ENCODE measurements around the gene OR56B1. TPM values are rescaled to one million over a fixed set of nuclear protein-coding genes. Genes with fewer than 3 reads are reported as not detected.

The OR56B1 gene
- total and polyA plus RNA-seq, 9 donors: 0.17 to 0.43 (median 0.24) TPM; not detected in 3

DNA sequence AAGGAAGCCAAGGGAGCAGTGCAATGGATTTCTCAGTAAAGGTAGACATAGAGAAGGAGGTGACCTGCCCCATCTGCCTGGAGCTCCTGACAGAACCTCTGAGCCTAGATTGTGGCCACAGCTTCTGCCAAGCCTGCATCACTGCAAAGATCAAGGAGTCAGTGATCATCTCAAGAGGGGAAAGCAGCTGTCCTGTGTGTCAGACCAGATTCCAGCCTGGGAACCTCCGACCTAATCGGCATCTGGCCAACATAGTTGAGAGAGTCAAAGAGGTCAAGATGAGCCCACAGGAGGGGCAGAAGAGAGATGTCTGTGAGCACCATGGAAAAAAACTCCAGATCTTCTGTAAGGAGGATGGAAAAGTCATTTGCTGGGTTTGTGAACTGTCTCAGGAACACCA, 40.0 kb upstream of the OR56B1 start:
- peaks cover 9% of the 10 kb centered on the region for H3K4me1 ChIP-seq (ENCODE audit: insufficient read depth)
- no peaks in the 10 kb centered on the region for H3K27me3 ChIP-seq
- no peaks in the 10 kb centered on the region for H3K36me3 ChIP-seq
- WGBS, 3 donors: 29 to 52% (median 44%) methylated on average over 2 of the region's 2 CpGs
- no peaks in the 10 kb centered on the region for H3K9me3 ChIP-seq
- intact Hi-C loops (cut with DNase I): no loop called here
- H3K27ac ChIP-seq: no peak overlapping the region
- TF ChIP-seq POLR2A (IDR thresholded peaks at IDR 0.05): no peak
- TF ChIP-seq, protein P1, sequence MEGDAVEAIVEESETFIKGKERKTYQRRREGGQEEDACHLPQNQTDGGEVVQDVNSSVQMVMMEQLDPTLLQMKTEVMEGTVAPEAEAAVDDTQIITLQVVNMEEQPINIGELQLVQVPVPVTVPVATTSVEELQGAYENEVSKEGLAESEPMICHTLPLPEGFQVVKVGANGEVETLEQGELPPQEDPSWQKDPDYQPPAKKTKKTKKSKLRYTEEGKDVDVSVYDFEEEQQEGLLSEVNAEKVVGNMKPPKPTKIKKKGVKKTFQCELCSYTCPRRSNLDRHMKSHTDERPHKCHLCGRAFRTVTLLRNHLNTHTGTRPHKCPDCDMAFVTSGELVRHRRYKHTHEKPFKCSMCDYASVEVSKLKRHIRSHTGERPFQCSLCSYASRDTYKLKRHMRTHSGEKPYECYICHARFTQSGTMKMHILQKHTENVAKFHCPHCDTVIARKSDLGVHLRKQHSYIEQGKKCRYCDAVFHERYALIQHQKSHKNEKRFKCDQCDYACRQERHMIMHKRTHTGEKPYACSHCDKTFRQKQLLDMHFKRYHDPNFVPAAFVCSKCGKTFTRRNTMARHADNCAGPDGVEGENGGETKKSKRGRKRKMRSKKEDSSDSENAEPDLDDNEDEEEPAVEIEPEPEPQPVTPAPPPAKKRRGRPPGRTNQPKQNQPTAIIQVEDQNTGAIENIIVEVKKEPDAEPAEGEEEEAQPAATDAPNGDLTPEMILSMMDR (IDR thresholded peaks at IDR 0.05): no peak
- TF ChIP-seq EP300 (IDR thresholded peaks at IDR 0.05): no peak
- no peak for DNase-seq
- no peak overlapping the region for H3K4me3 ChIP-seq

DNA sequence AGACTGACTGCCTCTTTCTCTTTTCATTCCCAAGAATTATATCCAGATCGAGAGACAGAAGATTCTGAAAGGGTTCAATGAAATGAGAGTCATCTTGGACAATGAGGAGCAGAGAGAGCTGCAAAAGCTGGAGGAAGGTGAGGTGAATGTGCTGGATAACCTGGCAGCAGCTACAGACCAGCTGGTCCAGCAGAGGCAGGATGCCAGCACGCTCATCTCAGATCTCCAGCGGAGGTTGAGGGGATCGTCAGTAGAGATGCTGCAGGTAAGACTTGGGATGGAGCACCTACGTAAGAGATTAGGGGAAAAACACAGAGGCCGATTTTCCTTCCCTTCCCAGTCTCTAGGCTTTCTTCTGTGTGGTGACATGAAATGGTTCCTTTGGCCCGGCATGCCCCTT, 38.0 kb upstream of the OR56B1 start:
- no peak for DNase-seq
- Histone ChIP-seq H3K4me1 (ENCODE audit: insufficient read depth) (peaks cover 7% of the 10 kb centered on the region), H3K9me3 (no peaks in the 10 kb centered on the region), H3K27ac (no peak overlapping the region), H3K4me3 (no peak overlapping the region), H3K36me3 (no peaks in the 10 kb centered on the region), H3K27me3 (no peaks in the 10 kb centered on the region)
- intact Hi-C loops (cut with DNase I): no loop called here
- no peak for TF ChIP-seq POLR2A (IDR thresholded peaks at IDR 0.05)
- no peak for TF ChIP-seq EP300 (IDR thresholded peaks at IDR 0.05)
- TF ChIP-seq, protein P1 (IDR thresholded peaks at IDR 0.05): no peak
- WGBS, 3 donors: 92 to 93% (median 92%) methylated on average over 7 of the region's 7 CpGs

DNA sequence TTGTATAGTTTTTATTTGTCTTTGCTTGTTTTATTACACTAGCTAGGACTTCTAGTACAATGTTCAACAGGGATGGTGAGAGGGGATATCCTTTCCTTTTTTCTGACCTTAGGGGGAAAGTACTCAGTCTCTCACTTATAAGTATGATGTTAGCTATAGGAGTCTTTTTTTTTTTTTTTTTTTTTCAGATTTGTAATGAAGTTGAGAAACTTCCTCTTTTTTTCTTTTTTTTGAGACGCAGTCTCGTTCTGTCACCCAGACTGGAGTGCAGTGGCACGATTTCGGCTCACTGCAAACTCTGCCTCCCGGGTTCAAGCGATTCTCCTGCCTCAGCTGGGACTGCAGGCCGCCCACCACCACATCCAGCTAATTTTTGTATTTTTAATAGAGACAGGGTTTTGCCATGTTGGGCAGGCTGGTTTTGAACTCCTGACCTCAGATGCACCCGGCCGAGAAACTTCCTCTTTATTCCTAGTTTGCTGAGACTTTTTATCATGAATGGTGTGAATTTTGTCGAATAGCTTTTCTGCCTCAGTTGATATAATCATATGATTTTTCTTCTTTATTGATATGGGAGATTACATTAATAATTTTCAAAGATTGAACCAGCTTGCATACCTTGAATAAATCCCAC, 35.7 kb upstream of the OR56B1 start:
- DNase-seq: no peak
- WGBS, 3 donors: 92 to 97% (median 94%) methylated on average over 10 of the region's 10 CpGs
- no peaks in the 10 kb centered on the region for H3K36me3 ChIP-seq

DNA sequence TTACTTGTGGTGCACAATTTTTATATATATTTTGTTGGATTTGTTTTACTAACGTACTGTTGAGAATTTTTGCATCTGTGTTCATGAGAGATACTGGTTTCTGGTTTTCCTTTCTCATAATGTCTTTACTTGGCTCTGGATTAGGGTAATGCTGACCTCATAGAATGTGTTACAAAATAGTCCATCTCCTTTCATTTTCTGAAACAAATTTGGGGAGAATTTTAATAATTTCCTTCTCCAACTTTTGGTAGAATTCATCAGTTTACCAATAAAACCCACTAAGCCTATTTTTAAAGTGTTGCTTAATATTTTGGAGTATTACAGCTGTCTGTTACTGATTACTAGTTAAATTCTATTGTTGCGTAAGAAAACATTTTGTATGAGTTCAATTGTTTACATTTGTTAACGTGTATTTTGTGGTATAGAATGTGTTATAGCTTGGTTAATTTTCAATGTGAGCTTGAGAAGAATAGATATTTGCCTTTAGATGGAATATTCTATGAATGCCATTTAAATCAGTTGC, 35.1 kb upstream of the OR56B1 start:
- Histone ChIP-seq H3K36me3 (no peaks in the 10 kb centered on the region), H3K27me3 (no peaks in the 10 kb centered on the region), H3K27ac (no peak overlapping the region), H3K9me3 (no peaks in the 10 kb centered on the region), H3K4me1 (ENCODE audit: insufficient read depth) (peaks cover 4% of the 10 kb centered on the region), H3K4me3 (no peak overlapping the region)
- TF ChIP-seq EP300 (IDR thresholded peaks at IDR 0.05) (no peak), POLR2A (IDR thresholded peaks at IDR 0.05) (no peak)
- TF ChIP-seq, protein P1 (IDR thresholded peaks at IDR 0.05): no peak
- intact Hi-C loops (cut with DNase I): no loop called here
- DNase-seq: no peak
- 74 to 87% (median 75%) methylated on average over 3 of the region's 3 CpGs for WGBS, 3 donors

More for the DNA sequence above, 35.7 kb upstream of the OR56B1 start:
- Histone ChIP-seq H3K9me3 (no peaks in the 10 kb centered on the region), H3K4me1 (ENCODE audit: insufficient read depth) (peaks cover 6% of the 10 kb centered on the region), H3K27me3 (no peaks in the 10 kb centered on the region), H3K4me3 (no peak overlapping the region), H3K27ac (no peak overlapping the region)
- TF ChIP-seq, protein P1 (IDR thresholded peaks at IDR 0.05): no peak
- no peak for TF ChIP-seq POLR2A (IDR thresholded peaks at IDR 0.05)
- no peak for TF ChIP-seq EP300 (IDR thresholded peaks at IDR 0.05)
- intact Hi-C loops (cut with DNase I): no loop called here

Data from ovary (tissue), 9 donors.